HG02938 (cell line): Measurements from ENCODE around the gene PIP4K2B.
"Not testable (repeated sequence)": the region's sequence is repeated elsewhere in the genome, so short reads cannot be mapped to it uniquely, and the experiment has no call there.

Source experiments
- ATAC-seq: cut with Tn5 transposase; IDR thresholded peaks from one replicate; pipeline ENCODE4 v1.9.1; 2021; ENCODE audit warnings: mild to moderate bottlenecking, moderate library complexity; ENCODE audit not compliant: unreplicated experiment

The PIP4K2B gene

DNA sequence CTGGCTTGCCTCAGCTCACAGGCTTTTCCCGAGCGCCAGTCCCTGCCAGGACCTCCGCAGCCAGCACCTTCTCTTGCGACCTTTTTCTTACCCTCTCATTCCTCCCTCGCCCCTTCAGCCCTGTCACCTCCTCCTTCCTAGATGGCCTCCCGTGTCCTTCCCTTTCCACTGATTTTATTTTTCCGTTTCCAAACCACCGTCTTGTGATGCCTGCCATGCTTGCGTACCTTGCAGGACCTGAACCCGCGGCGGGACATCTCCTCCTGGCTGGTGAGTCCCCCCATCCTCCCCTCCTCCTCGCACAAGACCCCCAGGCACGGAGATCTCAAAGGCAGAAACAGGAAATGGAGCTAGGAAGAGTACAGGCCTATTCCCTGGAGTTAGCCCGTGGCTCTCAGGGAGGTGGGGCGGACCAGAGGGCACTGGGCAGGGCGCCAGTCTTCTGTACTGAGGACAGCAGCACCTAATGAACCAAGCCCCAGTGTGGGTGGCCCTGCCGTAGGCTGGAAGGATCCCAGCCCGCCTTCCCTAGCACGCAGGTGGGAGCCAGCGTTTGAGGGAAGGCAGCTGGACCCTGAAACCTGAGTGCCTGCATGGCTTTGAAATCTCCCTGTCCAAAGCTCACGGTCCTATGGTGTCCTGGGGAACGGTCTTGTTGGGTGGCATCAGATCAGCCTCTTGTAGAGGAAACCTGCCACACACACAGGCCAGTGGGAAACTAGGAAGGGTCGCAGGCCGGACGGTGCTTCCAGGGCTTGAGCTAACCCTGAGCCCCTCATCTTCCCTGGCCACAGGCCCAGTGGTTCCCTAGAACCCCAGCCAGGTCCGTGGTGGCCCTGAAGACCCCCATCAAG, 68.6 kb downstream of the PIP4K2B start:
- no peak for ATAC-seq

- peak; percentile 50 for ATAC-seq
Measured at GRCh38 chr17:38729886-38730525, 69.3 kb downstream of the PIP4K2B start, which contains the start of gene CISD3. Gene CISD3, plus strand, starts transcription at chr17:38730341. Its CDS starts 18 bp downstream, at chr17:38730359.

- ATAC-seq = no peak
Measured at GRCh38 chr17:38729368-38729885, 69.9 kb downstream of the PIP4K2B start.

DNA sequence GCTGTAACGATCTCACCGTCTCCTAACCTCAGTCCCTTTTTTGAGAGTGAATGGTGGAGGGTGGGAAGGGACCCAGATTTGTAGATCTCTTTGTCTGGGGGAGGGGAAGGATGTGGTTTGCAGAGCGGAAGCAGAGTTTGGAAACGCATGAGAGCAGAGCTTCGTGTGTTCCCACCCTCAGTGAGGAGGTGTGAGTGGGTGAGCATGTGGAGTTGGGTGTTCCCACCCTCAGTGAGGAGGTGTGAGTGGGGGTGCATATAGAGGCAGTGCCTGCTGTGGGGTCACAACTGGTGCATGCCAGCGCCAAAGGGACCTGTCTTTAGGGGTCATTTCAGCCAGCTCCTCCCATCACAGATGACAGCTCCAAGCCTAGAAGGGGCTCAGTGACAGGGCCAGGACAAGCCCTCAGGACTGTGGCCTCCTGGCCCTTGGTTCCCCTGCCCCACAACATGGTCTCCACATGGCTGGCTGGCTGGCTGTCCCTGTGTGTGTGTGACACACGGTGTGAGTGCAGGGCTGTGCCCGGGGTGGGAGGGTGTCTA, 71.0 kb downstream of the PIP4K2B start:
- no peak for ATAC-seq

GRCh38 chr17:38727736-38728135, 71.6 kb downstream of the PIP4K2B start:
- ATAC-seq = no peak

DNA sequence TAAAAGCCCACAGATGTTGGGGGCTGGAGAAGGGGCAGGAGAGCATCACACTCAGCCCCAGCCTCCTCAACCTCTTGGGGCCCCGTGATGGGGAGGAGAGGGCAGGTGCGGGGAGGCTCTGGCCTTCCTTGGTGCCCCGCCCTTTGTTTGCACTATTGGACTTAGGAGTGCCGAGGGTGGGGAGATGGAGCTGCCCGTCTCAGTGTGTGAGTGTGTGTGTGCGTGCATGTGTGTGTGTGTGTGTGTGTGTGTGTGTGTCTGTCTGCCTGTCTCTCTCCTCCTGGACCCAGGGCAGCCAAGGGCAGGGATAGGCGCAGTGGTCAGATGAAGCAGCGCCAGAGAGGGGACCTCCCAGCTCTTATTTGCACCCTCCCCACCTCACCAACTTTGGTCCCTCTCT, 73.2 kb downstream of the PIP4K2B start:
- ATAC-seq = not testable (repeated sequence)

- ATAC-seq = no peak
Measured at GRCh38 chr17:38725066-38725465, 74.3 kb downstream of the PIP4K2B start.

- ATAC-seq = no peak
Measured at GRCh38 chr17:38724337-38724988, 74.9 kb downstream of the PIP4K2B start.

DNA sequence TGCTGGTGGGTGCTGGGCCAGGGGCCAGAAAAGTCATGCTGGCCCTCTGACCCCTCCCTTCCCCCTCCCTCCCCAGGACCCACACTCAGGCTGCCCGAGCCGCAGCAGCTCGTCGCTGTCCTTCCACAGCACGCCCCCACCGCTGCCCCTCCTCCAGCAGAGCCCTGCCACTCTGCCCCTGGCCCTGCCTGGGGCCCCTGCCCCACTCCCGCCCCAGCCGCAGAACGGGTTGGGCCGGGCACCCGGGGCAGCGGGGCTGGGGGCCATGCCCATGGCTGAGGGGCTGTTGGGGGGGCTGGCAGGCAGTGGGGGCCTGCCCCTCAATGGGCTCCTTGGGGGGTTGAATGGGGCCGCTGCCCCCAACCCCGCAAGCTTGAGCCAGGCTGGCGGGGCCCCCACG, 77.6 kb downstream of the PIP4K2B start:
- ATAC-seq = no peak

DNA sequence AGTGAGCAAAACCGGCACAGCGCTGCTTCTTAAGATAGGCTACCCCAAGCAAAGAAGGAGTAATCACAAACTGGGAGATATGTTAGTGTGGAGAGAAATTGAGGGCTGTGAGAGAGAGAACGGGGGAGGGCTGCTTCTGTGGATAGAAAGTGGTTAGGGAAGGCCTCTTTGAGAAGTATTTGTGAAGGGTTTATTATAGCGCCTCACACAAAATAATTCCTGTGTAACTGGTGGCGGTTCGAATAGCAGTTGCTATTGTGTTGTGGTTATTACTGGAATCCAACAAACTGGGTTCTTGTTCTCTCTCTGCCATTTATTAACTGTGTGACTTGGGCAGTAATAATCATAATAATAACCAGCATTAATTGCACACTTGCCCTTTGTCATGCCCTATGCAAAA, 78.4 kb downstream of the PIP4K2B start:
- no peak for ATAC-seq

GRCh38 chr17:38719943-38720641, 79.3 kb downstream of the PIP4K2B start:
- ATAC-seq = no peak

GRCh38 chr17:38719289-38719942, 79.9 kb downstream of the PIP4K2B start:
- no peak for ATAC-seq

GRCh38 chr17:38717139-38717745, 82.1 kb downstream of the PIP4K2B start:
- no peak for ATAC-seq

- no peak for ATAC-seq
Measured at GRCh38 chr17:38716368-38717005, 82.9 kb downstream of the PIP4K2B start.
